GM12878 (cell line): ENCODE measurements around the gene MAPK13.

ENCODE experiments used
- BRCA1 ChIP-seq: IDR thresholded peaks from 2 replicates; pipeline ENCODE4 v1.6.1; 2011; ENCODE audit warnings: low read depth, low read length, improper control_type of control experiment
- GATAD2B ChIP-seq: fragments of 450-650 bp; conservative IDR thresholded peaks from 2 replicates; pipeline ENCODE4 v1.6.1; 2017; ENCODE audit warnings: low read depth, mild to moderate bottlenecking, moderate library complexity
- MYC ChIP-seq: IDR thresholded peaks from 2 replicates; pipeline ENCODE4 v1.6.1; 2011; ENCODE audit warnings: mild to moderate bottlenecking, low read length, moderate library complexity, inconsistent platforms; ENCODE audit not compliant: insufficient read depth, insufficient replicate concordance, insufficient read length, severe bottlenecking
- POLR2A ChIP-seq: IDR thresholded peaks from 2 replicates; pipeline ENCODE4 v1.6.1; 2011; ENCODE audit warnings: low read depth, mild to moderate bottlenecking, low read length
- POLR2AphosphoS5 ChIP-seq: IDR thresholded peaks from 2 replicates; pipeline ENCODE4 v1.6.1; 2011; ENCODE audit warnings: mild to moderate bottlenecking, low read length, inconsistent platforms
- SPI1 ChIP-seq: IDR thresholded peaks from 2 replicates; pipeline ENCODE4 v1.6.1; 2011; ENCODE audit warnings: low read depth, mild to moderate bottlenecking, low read length, moderate library complexity, borderline replicate concordance; ENCODE audit not compliant: insufficient read depth
- SUZ12 ChIP-seq: fragments of 200-600 bp; sonication (generic); IDR thresholded peaks from one replicate; pipeline ENCODE4 v1.6.1; 2018; ENCODE audit warnings: antibody characterized with exemption, mild to moderate bottlenecking; ENCODE audit not compliant: unreplicated experiment
- TF ChIP-seq, protein P1 (sequence below), 3 experiments: IDR thresholded peaks in 2 of 3; conservative IDR thresholded peaks in 1 of 3; 2 replicates each; pipeline ENCODE4 v1.5.1; 2011; ENCODE audit warnings: low read depth in 3 of 3, low read length in 3 of 3, mild to moderate bottlenecking in 3 of 3, control low read depth in 2 of 3, moderate library complexity in 2 of 3, inconsistent platforms in 1 of 3, mixed read lengths in 1 of 3; ENCODE audit not compliant: control insufficient read depth in 2 of 3, insufficient read depth in 1 of 3; ENCODE audit errors: extremely low read depth in 1 of 3
- TF ChIP-seq, protein P2 (sequence below): IDR thresholded peaks from 2 replicates; pipeline ENCODE4 v1.6.1; 2011; ENCODE audit warnings: low read depth, mild to moderate bottlenecking, low read length, moderate library complexity, borderline replicate concordance; ENCODE audit errors: extremely low read depth
- TF ChIP-seq, protein P3 (sequence below): fragments of 450-650 bp; IDR thresholded peaks from 2 replicates; pipeline ENCODE4 v1.6.1; 2016; ENCODE audit warnings: mild to moderate bottlenecking
- TF ChIP-seq, protein P4 (sequence below): fragments of 450-650 bp; IDR thresholded peaks from 2 replicates; pipeline ENCODE4 v1.6.1; 2016; ENCODE audit warnings: mild to moderate bottlenecking, moderate library complexity, borderline replicate concordance
- TF ChIP-seq, protein P5 (sequence below): IDR thresholded peaks from 2 replicates; pipeline ENCODE4 v1.6.1; 2012; ENCODE audit warnings: mild to moderate bottlenecking, low read depth, low read length
- TF ChIP-seq, protein P6 (sequence below): fragments of 450-650 bp; conservative IDR thresholded peaks from 2 replicates; pipeline ENCODE4 v1.6.1; 2017; ENCODE audit warnings: mild to moderate bottlenecking, moderate library complexity

DNA sequence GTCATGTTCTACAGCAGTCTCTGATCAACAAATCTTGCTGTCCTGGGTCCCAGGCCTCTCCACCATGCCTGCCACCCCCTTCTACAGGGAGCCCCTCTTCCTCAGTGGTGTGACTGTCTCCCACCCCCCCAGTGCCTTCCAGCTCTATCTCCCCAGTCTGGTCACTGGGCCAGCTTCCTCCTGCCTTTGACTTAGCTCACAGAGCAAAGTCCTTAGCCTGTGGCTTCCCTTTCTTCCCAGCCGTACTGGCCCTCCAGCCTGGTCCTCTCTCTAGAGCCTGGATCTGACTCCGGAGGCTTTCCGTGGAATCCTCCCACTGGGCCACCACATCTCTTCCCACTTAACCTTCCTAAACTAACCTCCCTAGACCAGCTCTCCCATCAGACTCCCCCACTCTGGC, 17.0 kb downstream of the MAPK13 start:
- TF ChIP-seq, protein P1, sequence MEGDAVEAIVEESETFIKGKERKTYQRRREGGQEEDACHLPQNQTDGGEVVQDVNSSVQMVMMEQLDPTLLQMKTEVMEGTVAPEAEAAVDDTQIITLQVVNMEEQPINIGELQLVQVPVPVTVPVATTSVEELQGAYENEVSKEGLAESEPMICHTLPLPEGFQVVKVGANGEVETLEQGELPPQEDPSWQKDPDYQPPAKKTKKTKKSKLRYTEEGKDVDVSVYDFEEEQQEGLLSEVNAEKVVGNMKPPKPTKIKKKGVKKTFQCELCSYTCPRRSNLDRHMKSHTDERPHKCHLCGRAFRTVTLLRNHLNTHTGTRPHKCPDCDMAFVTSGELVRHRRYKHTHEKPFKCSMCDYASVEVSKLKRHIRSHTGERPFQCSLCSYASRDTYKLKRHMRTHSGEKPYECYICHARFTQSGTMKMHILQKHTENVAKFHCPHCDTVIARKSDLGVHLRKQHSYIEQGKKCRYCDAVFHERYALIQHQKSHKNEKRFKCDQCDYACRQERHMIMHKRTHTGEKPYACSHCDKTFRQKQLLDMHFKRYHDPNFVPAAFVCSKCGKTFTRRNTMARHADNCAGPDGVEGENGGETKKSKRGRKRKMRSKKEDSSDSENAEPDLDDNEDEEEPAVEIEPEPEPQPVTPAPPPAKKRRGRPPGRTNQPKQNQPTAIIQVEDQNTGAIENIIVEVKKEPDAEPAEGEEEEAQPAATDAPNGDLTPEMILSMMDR (IDR thresholded peaks at IDR 0.05 in 2 of 3, conservative IDR thresholded peaks at IDR 0.05 in 1 of 3; ENCODE audit: control insufficient read depth in 2 of 3, extremely low read depth in 1 of 3, insufficient read depth in 1 of 3, low read depth in 3 of 3, low read length in 3 of 3) = no peak
- no peak for TF ChIP-seq SPI1
- TF ChIP-seq, protein P2, sequence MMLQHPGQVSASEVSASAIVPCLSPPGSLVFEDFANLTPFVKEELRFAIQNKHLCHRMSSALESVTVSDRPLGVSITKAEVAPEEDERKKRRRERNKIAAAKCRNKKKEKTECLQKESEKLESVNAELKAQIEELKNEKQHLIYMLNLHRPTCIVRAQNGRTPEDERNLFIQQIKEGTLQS = no peak
- TF ChIP-seq GATAD2B = no peak
- TF ChIP-seq SUZ12 = no peak
- no peak for TF ChIP-seq POLR2AphosphoS5
- TF ChIP-seq, protein P3, sequence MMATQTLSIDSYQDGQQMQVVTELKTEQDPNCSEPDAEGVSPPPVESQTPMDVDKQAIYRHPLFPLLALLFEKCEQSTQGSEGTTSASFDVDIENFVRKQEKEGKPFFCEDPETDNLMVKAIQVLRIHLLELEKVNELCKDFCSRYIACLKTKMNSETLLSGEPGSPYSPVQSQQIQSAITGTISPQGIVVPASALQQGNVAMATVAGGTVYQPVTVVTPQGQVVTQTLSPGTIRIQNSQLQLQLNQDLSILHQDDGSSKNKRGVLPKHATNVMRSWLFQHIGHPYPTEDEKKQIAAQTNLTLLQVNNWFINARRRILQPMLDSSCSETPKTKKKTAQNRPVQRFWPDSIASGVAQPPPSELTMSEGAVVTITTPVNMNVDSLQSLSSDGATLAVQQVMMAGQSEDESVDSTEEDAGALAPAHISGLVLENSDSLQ = no peak
- no peak for TF ChIP-seq MYC
- TF ChIP-seq, protein P4, sequence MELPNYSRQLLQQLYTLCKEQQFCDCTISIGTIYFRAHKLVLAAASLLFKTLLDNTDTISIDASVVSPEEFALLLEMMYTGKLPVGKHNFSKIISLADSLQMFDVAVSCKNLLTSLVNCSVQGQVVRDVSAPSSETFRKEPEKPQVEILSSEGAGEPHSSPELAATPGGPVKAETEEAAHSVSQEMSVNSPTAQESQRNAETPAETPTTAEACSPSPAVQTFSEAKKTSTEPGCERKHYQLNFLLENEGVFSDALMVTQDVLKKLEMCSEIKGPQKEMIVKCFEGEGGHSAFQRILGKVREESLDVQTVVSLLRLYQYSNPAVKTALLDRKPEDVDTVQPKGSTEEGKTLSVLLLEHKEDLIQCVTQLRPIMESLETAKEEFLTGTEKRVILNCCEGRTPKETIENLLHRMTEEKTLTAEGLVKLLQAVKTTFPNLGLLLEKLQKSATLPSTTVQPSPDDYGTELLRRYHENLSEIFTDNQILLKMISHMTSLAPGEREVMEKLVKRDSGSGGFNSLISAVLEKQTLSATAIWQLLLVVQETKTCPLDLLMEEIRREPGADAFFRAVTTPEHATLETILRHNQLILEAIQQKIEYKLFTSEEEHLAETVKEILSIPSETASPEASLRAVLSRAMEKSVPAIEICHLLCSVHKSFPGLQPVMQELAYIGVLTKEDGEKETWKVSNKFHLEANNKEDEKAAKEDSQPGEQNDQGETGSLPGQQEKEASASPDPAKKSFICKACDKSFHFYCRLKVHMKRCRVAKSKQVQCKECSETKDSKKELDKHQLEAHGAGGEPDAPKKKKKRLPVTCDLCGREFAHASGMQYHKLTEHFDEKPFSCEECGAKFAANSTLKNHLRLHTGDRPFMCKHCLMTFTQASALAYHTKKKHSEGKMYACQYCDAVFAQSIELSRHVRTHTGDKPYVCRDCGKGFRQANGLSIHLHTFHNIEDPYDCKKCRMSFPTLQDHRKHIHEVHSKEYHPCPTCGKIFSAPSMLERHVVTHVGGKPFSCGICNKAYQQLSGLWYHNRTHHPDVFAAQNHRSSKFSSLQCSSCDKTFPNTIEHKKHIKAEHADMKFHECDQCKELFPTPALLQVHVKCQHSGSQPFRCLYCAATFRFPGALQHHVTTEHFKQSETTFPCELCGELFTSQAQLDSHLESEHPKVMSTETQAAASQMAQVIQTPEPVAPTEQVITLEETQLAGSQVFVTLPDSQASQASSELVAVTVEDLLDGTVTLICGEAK = no peak
- TF ChIP-seq BRCA1 = no peak
- TF ChIP-seq, protein P5, sequence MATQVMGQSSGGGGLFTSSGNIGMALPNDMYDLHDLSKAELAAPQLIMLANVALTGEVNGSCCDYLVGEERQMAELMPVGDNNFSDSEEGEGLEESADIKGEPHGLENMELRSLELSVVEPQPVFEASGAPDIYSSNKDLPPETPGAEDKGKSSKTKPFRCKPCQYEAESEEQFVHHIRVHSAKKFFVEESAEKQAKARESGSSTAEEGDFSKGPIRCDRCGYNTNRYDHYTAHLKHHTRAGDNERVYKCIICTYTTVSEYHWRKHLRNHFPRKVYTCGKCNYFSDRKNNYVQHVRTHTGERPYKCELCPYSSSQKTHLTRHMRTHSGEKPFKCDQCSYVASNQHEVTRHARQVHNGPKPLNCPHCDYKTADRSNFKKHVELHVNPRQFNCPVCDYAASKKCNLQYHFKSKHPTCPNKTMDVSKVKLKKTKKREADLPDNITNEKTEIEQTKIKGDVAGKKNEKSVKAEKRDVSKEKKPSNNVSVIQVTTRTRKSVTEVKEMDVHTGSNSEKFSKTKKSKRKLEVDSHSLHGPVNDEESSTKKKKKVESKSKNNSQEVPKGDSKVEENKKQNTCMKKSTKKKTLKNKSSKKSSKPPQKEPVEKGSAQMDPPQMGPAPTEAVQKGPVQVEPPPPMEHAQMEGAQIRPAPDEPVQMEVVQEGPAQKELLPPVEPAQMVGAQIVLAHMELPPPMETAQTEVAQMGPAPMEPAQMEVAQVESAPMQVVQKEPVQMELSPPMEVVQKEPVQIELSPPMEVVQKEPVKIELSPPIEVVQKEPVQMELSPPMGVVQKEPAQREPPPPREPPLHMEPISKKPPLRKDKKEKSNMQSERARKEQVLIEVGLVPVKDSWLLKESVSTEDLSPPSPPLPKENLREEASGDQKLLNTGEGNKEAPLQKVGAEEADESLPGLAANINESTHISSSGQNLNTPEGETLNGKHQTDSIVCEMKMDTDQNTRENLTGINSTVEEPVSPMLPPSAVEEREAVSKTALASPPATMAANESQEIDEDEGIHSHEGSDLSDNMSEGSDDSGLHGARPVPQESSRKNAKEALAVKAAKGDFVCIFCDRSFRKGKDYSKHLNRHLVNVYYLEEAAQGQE = no peak
- TF ChIP-seq, protein P6, sequence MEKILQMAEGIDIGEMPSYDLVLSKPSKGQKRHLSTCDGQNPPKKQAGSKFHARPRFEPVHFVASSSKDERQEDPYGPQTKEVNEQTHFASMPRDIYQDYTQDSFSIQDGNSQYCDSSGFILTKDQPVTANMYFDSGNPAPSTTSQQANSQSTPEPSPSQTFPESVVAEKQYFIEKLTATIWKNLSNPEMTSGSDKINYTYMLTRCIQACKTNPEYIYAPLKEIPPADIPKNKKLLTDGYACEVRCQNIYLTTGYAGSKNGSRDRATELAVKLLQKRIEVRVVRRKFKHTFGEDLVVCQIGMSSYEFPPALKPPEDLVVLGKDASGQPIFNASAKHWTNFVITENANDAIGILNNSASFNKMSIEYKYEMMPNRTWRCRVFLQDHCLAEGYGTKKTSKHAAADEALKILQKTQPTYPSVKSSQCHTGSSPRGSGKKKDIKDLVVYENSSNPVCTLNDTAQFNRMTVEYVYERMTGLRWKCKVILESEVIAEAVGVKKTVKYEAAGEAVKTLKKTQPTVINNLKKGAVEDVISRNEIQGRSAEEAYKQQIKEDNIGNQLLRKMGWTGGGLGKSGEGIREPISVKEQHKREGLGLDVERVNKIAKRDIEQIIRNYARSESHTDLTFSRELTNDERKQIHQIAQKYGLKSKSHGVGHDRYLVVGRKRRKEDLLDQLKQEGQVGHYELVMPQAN = no peak
- no peak for TF ChIP-seq POLR2A
